Mononuclear cell (primary cell): ENCODE results near the gene KRTAP17-1. TPM values are rescaled to one million over a fixed set of nuclear protein-coding genes. Genes with fewer than 3 reads are reported as not detected.
A peak's percentile ranks its signal among the peaks of the same experiment; 100 is the strongest.

Experiments
- H3K27me3 ChIP-seq: 2 replicates; pipeline ENCODE4 v1.6.0; 2011; ENCODE audit warnings: low read length, control low read depth; ENCODE audit not compliant: insufficient read depth
- H3K4me1 ChIP-seq: 2 replicates; pipeline ENCODE4 v1.5.1; 2011; ENCODE audit warnings: mild to moderate bottlenecking, low read length, control low read depth; ENCODE audit not compliant: insufficient read depth
- H3K4me3 ChIP-seq: 2 replicates; pipeline ENCODE4 v1.5.1; 2011; ENCODE audit warnings: mild to moderate bottlenecking, low read length, moderate library complexity
- H3K9me3 ChIP-seq: 2 replicates; pipeline ENCODE4 v1.5.1; 2011; ENCODE audit warnings: low read depth, mild to moderate bottlenecking, control low read depth, low read length
- total RNA-seq: library from RNA; depleted of rRNA; stranded (reverse); fragments of >200 nt; gene quantifications from one replicate; pipeline ENCODE4 v1.2.3, GENCODE V29; 2012

The KRTAP17-1 gene
- total RNA-seq, 1 donor = not detected

- H3K4me1 ChIP-seq = peaks cover 14% of the 10 kb centered on the region
- H3K27me3 ChIP-seq = no peaks in the 10 kb centered on the region
- no peaks in the 10 kb centered on the region for H3K9me3 ChIP-seq
- no peak overlapping the region for H3K4me3 ChIP-seq
Observed at GRCh38 chr17:41324180-41325075, 8.9 kb upstream of the KRTAP17-1 start.

GRCh38 chr17:41322903-41323895 is 7.7 kb upstream of the KRTAP17-1 start:
- Histone ChIP-seq H3K9me3 (no peaks in the 10 kb centered on the region), H3K4me1 (peaks cover 14% of the 10 kb centered on the region), H3K27me3 (no peaks in the 10 kb centered on the region), H3K4me3 (no peak overlapping the region)

- H3K4me3 ChIP-seq = no peak overlapping the region
- H3K4me1 ChIP-seq = peaks cover 14% of the 10 kb centered on the region
- H3K9me3 ChIP-seq = no peaks in the 10 kb centered on the region
- no peaks in the 10 kb centered on the region for H3K27me3 ChIP-seq
Observed at GRCh38 chr17:41322094-41322902, 6.8 kb upstream of the KRTAP17-1 start.

- Histone ChIP-seq H3K4me1 (peaks cover 9% of the 10 kb centered on the region), H3K9me3 (no peaks in the 10 kb centered on the region), H3K4me3 (no peak overlapping the region), H3K27me3 (no peaks in the 10 kb centered on the region)
Observed at GRCh38 chr17:41318231-41318630, 2.7 kb upstream of the KRTAP17-1 start.

DNA sequence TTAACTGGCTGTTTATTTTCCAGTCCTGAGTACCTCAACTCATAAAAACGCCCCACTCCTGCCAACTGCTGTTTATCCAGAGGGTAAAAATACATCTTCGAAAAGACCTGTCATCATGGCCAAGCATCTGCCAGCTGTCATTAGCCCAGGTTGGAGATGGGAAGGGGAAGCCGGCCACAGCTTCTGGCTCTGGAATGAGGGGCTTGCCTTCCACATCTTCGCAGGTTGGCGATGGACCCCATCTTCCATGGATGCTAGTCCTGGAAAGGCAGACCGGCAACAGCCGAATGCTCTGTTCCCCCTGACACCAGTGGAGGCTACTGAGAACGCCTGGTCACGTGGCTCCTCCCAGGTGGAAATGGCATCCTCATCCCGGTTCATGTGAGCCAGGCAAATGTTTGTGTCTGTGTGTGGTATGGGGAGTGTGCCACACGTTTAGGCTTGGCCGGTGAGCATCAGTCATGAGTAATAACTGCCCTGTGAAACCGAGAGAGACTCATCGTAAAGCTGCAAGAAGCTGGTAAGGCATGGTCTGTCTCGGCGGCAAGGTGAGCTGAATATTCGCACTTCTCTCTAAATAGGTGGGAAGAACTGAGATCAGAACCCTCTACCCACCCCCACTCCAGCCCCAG is 420 bp upstream of the KRTAP17-1 start:
- H3K9me3 ChIP-seq = no peaks in the 10 kb centered on the region

GRCh38 chr17:41311111-41311510 is 4.4 kb downstream of the KRTAP17-1 start:
- peaks cover 28% of the 10 kb centered on the region for H3K4me1 ChIP-seq
- no peak overlapping the region for H3K4me3 ChIP-seq
- no peaks in the 10 kb centered on the region for H3K9me3 ChIP-seq
- H3K27me3 ChIP-seq = no peaks in the 10 kb centered on the region

More for the DNA sequence above, 420 bp upstream of the KRTAP17-1 start:
- H3K4me1 ChIP-seq = no peaks in the 10 kb centered on the region
- no peaks in the 10 kb centered on the region for H3K27me3 ChIP-seq
- H3K4me3 ChIP-seq = no peak overlapping the region

DNA sequence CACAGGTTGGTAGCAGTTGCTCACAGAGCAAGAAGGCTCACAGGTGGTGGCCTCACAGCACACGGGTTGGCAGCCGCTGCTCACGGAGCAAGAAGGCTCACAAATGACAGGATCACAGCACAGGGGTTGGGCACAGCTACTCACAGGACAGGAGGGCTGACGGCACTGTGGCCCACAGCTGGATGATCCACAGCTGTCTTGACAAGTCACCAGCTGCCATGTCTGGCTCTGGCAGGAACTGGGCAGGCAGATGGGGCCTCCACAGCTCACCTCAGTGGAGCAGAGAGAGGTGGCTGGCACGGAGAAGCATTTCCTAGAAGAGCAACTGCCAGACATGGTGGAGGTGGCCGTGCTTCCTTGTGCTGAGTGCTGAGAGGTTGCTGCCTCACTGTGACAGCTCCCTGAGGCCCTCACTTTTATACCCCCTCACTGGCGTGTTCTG is 6.6 kb downstream of the KRTAP17-1 start, which contains the start of gene KRTAP16-1:
Gene KRTAP16-1 (minus strand): TSS at position 392 of the 442 bp plus-strand sequence. CDS start 56 bp downstream, at position 336.
- H3K9me3 ChIP-seq = no peaks in the 10 kb centered on the region
- H3K4me3 ChIP-seq = peak within 1 kb of the TSS; percentile 6
- peaks cover 28% of the 10 kb centered on the region for H3K4me1 ChIP-seq
- no peaks in the 10 kb centered on the region for H3K27me3 ChIP-seq

- Histone ChIP-seq H3K4me1 (peaks cover 32% of the 10 kb centered on the region), H3K4me3 (peak overlapping the region; percentile 6), H3K27me3 (no peaks in the 10 kb centered on the region), H3K9me3 (no peaks in the 10 kb centered on the region)
Observed at GRCh38 chr17:41308251-41308917, 7.1 kb downstream of the KRTAP17-1 start.

DNA sequence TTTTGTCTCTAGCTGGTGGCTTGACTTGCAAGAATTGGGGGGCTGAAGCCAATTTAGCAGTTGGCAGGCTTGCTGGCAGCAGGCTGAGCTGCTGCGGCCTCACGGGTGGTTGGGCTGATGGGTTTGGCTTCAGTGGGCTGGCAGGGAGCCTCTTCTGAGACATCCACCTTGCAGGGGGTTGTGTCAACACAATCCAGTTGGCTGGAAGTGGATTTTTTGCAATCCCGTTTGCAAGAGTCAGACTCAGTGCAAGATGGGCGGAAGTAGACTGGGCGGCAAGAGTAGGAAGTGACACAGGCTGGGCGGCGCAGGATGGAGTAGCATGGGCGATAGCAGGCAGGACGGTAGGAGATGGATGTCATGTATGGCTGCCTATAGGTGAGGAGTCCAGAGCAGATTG is 7.9 kb downstream of the KRTAP17-1 start:
- Histone ChIP-seq H3K27me3 (no peaks in the 10 kb centered on the region), H3K9me3 (no peaks in the 10 kb centered on the region), H3K4me1 (peaks cover 37% of the 10 kb centered on the region), H3K4me3 (peak overlapping the region; percentile 6)

- peaks cover 32% of the 10 kb centered on the region for H3K4me1 ChIP-seq
Observed at GRCh38 chr17:41304091-41304490, 11.4 kb downstream of the KRTAP17-1 start.

GRCh38 chr17:41302981-41303380 is 12.5 kb downstream of the KRTAP17-1 start:
- Histone ChIP-seq H3K27me3 (no peaks in the 10 kb centered on the region), H3K4me3 (no peak overlapping the region), H3K4me1 (peaks cover 21% of the 10 kb centered on the region), H3K9me3 (no peaks in the 10 kb centered on the region)

More at GRCh38 chr17:41304091-41304490, 11.4 kb downstream of the KRTAP17-1 start:
- Histone ChIP-seq H3K9me3 (no peaks in the 10 kb centered on the region), H3K27me3 (no peaks in the 10 kb centered on the region), H3K4me3 (no peak overlapping the region)

DNA sequence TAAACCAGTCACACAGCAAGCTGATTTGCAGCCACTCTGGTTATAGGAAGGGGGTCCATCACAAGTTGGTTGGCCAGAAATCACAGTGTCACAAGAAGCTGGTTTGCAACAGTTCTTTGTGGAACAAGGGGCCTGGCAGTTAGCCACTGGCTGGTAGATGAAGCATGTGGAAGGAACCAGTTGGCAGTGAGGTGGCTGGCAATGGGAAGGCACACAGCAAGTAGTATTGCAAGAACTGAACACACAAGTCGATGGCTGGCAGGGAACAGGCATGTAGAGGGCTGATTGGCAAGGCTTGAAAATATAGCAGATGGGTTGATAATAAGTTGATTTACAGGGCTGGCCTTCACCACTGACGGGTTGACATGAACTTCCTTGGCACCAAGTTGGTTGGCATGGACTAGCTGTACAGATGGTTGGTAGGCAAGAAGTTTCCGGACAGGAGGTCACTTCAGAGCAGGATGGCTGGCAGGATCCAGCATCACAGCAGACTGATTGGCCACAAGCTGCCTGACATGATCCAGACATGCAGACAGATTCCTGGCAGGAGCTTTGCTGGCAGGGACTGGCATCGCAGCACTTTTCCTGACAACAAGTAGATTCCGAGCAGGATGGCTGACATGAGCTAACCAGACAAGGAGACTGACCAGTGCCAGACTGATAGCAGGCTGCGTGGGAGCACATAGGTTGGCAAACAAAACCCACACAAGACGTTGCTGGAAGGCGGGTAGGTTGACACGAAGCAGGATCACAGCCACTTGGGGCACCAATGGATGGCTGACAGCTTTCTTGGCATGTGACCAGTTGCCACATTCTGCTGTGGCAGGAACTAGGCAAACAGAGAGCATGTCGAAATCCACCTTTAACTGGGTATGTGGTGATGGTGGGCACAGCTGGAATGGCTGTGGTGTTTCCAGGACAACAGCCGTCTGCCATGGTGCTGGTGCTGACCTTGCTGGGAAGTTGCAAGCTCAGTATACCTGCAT is 13.3 kb downstream of the KRTAP17-1 start, which contains the start of gene KRTAP29-1:
Gene KRTAP29-1 (minus strand): TSS at position 936 of the 986 bp plus-strand sequence. CDS start 0 bp downstream, at position 936.
- no peaks in the 10 kb centered on the region for H3K9me3 ChIP-seq
- no peaks in the 10 kb centered on the region for H3K27me3 ChIP-seq
- no peak within 1 kb of the TSS for H3K4me3 ChIP-seq
- peaks cover 14% of the 10 kb centered on the region for H3K4me1 ChIP-seq
